ENCODE measurements around the gene ALDH18A1.

GRCh38 chr10:95601116-95601719, 55.3 kb downstream of the ALDH18A1 start:
- TF ChIP-seq POLR2AphosphoS5 (IDR thresholded peaks at IDR 0.05) (no peak), CTCF (IDR thresholded peaks at IDR 0.05; ENCODE audit: poor library complexity, severe bottlenecking) (peak; percentile 95)

Measured in neural cell (in vitro differentiated cells).